ENCODE measurements around the gene KRTAP25-1.

KRTAP25-1 gene

DNA sequence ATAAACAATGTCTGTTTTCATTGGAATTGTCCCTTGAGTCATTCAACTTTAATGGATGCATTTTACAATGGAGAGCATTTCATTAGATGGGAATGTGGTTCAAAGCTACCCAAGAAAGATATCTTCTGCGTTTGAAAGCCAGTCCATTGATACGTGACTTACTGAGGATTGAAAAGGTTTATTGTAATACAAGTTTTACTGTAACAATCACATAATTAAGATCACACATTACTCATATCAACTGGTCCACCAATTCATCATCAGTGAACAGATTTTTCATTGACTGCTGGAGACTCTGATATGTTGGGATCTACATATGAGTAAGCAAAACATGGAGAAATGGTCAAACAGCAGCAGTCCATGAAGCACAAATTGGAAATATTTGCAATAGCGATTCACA is 39.4 kb downstream of the KRTAP25-1 start:
- DNase-seq (ENCODE audit: low read depth in 2 of 2) = no peak

DNA sequence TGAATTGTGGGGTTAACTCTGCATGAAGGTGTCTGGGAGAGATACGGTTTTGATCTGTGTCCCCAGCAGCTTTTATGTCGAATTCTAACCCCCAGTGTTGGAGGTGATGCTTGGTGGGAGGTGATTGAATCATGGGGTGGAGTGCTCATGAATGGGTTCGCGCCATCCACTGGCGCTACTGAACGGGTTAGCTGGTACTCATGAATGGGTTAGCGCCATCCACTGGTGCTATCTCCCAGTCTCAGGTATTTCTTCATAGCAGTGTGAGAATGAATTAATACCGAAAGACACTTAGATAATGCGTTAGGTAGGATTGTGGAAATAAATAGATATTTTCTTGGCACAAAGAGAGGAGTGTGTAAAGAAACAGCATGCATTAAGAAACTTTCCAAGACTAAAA is 40.5 kb downstream of the KRTAP25-1 start:
- no peak for DNase-seq (ENCODE audit: low read depth in 2 of 2)

DNA sequence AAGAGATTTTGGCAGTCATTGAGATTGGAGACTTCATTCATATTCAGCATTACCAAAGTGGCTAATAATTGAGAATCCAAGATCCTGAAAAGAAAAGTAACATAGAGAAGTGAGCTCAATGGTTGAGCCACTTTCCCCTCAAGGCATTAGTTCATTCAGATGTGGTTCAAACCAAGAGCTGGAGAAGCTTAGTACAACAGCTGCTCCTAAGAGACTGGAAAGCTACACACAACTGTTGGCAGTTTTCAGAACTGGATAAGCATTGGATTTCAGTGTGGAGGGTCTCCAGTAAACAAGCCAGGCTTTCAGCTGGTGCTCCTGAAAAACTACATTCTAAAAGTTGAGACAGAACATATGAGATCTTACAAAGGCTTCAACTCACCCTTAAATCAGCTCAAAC is 44.3 kb downstream of the KRTAP25-1 start:
- DNase-seq (ENCODE audit: low read depth in 2 of 2) = no peak

DNA sequence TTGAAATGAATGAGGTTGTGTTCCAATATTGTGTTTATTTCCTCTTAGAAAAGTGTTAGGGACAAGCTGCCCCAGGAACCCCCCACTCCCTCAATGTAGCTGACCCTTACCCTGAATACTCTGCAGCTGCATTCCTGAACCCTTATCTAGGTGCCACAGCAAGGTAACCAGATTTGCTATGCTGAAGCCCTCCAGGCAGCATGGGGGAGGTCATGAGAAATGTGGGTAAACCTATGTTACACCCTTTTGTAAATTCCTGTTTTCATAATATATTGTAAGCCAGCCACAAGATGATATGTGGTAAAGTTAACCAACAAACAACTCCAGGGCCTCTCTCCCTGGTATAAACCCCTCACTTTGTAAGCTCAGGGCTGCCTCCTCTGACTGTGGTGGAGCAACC is 45.6 kb downstream of the KRTAP25-1 start:
- DNase-seq (ENCODE audit: low read depth in 2 of 2) = no peak

DNA sequence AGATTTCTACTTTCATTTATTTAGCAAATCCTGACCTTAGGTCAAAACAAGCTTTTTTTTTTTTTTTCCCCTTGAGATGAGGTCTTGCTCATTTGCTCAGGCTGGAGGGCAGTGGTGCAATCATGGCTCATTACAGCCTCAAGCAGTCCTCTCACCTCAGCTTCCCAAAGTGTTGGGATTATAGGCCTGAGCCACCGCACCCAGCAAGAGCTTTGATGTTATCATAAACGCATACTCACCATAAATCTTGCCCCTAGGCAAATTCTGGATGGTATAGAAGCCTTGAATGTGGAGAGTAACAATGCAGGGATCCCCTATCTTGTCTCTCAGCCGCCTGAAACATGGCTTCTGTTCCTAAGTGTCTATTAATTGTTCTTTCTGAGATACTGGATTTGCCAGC is 48.7 kb downstream of the KRTAP25-1 start:
- DNase-seq (ENCODE audit: low read depth in 2 of 2) = no peak
